Measurements from ENCODE around the gene CARS2.
"Not testable (repeated sequence)": the region's sequence is repeated elsewhere in the genome, so short reads cannot be mapped to it uniquely, and the experiment has no call there.

CARS2 gene

GRCh38 chr13:110638814-110639806, 66.8 kb downstream of the CARS2 start:
- no peak for DNase-seq (ENCODE audit: low read depth in 1 of 2, low spot score in 1 of 2)

GRCh38 chr13:110638257-110638656, 67.7 kb downstream of the CARS2 start:
- no peak for DNase-seq (ENCODE audit: low read depth in 1 of 2, low spot score in 1 of 2)

- DNase-seq (ENCODE audit: low read depth in 1 of 2, low spot score in 1 of 2): no peak
Observed at GRCh38 chr13:110637747-110638146, 68.2 kb downstream of the CARS2 start.

- no peak for DNase-seq (ENCODE audit: low read depth in 1 of 2, low spot score in 1 of 2)
Observed at GRCh38 chr13:110637275-110637674, 68.6 kb downstream of the CARS2 start.

- no peak for DNase-seq (ENCODE audit: low read depth in 1 of 2, low spot score in 1 of 2)
Observed at GRCh38 chr13:110636701-110637201, 69.2 kb downstream of the CARS2 start.

- no peak for DNase-seq (ENCODE audit: low read depth in 1 of 2, low spot score in 1 of 2)
Observed at GRCh38 chr13:110636053-110636475, 69.9 kb downstream of the CARS2 start.

GRCh38 chr13:110635405-110636002, 70.4 kb downstream of the CARS2 start:
- DNase-seq (ENCODE audit: low read depth in 1 of 2, low spot score in 1 of 2): no peak

GRCh38 chr13:110634558-110634957, 71.4 kb downstream of the CARS2 start:
- no peak for DNase-seq (ENCODE audit: low read depth in 1 of 2, low spot score in 1 of 2)

GRCh38 chr13:110633776-110634175, 72.1 kb downstream of the CARS2 start:
- DNase-seq (ENCODE audit: low read depth in 1 of 2, low spot score in 1 of 2): no peak

- not testable (repeated sequence) for DNase-seq (ENCODE audit: low read depth in 1 of 2, low spot score in 1 of 2)
Observed at GRCh38 chr13:110632255-110632654, 73.7 kb downstream of the CARS2 start.

GRCh38 chr13:110630566-110631119, 75.3 kb downstream of the CARS2 start:
- no peak for DNase-seq (ENCODE audit: low read depth in 1 of 2, low spot score in 1 of 2)

- no peak for DNase-seq (ENCODE audit: low read depth in 1 of 2, low spot score in 1 of 2)
Observed at GRCh38 chr13:110629735-110630134, 76.2 kb downstream of the CARS2 start.

GRCh38 chr13:110628952-110629701, 76.8 kb downstream of the CARS2 start:
- no peak for DNase-seq (ENCODE audit: low read depth in 1 of 2, low spot score in 1 of 2)

GRCh38 chr13:110628477-110628793, 77.5 kb downstream of the CARS2 start:
- no peak for DNase-seq (ENCODE audit: low read depth in 1 of 2, low spot score in 1 of 2)

GRCh38 chr13:110627761-110628476, 78.0 kb downstream of the CARS2 start:
- DNase-seq (ENCODE audit: low read depth in 1 of 2, low spot score in 1 of 2): no peak

- no peak for DNase-seq (ENCODE audit: low read depth in 1 of 2, low spot score in 1 of 2)
Observed at GRCh38 chr13:110627351-110627750, 78.6 kb downstream of the CARS2 start.

- DNase-seq (ENCODE audit: low read depth in 1 of 2, low spot score in 1 of 2): no peak
Observed at GRCh38 chr13:110626521-110626920, 79.4 kb downstream of the CARS2 start.

- DNase-seq (ENCODE audit: low read depth in 1 of 2, low spot score in 1 of 2): no peak
Observed at GRCh38 chr13:110625771-110626321, 80.1 kb downstream of the CARS2 start.

GRCh38 chr13:110624766-110625756, 80.9 kb downstream of the CARS2 start:
- DNase-seq (ENCODE audit: low read depth in 1 of 2, low spot score in 1 of 2): no peak

Data from stimulated activated CD4-positive, alpha-beta T cell treated with anti-CD3 and anti-CD28 coated beads, Interleukin-15, amount 100 ng/mL, for 1 hour (primary cell).